ENCODE measurements around the gene MTHFD1.

DNA sequence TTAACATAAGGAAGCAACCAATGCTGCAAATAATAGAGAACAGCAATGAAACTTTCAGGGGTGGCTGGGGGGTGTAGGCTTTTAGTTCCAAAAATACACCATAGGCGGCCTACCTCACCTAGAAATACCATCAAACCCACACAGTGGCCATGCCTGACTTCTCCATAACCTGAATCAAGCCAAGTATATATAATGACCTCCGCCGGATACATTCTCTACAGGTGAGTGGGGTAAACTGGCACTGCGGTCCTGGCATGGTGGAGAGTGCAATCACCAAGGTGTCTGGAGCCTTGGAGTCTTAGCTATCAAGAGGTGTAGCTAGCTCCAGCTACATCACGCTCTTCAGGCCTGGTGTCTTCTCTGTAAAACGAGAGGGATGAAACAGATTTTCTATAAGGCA lies 114.3 kb downstream of the MTHFD1 start:
- TF ChIP-seq FOSL2 (IDR thresholded peaks at IDR 0.05; ENCODE audit: borderline replicate concordance, low read depth) = no peak
- TF ChIP-seq, protein P1, sequence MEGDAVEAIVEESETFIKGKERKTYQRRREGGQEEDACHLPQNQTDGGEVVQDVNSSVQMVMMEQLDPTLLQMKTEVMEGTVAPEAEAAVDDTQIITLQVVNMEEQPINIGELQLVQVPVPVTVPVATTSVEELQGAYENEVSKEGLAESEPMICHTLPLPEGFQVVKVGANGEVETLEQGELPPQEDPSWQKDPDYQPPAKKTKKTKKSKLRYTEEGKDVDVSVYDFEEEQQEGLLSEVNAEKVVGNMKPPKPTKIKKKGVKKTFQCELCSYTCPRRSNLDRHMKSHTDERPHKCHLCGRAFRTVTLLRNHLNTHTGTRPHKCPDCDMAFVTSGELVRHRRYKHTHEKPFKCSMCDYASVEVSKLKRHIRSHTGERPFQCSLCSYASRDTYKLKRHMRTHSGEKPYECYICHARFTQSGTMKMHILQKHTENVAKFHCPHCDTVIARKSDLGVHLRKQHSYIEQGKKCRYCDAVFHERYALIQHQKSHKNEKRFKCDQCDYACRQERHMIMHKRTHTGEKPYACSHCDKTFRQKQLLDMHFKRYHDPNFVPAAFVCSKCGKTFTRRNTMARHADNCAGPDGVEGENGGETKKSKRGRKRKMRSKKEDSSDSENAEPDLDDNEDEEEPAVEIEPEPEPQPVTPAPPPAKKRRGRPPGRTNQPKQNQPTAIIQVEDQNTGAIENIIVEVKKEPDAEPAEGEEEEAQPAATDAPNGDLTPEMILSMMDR (IDR thresholded peaks at IDR 0.05) = no peak
- TF ChIP-seq POLR2AphosphoS5 (IDR thresholded peaks at IDR 0.05; ENCODE audit: low read depth, low read length) = no peak
- TF ChIP-seq, protein P2, sequence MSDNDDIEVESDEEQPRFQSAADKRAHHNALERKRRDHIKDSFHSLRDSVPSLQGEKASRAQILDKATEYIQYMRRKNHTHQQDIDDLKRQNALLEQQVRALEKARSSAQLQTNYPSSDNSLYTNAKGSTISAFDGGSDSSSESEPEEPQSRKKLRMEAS (IDR thresholded peaks at IDR 0.05; ENCODE audit: low read depth) = no peak
- no peak for TF ChIP-seq SIN3A (IDR thresholded peaks at IDR 0.05; ENCODE audit: borderline replicate concordance, low read depth, low read length)
- no peak for TF ChIP-seq FOXM1 (IDR thresholded peaks at IDR 0.05; ENCODE audit: low read depth)
- TF ChIP-seq EP300 (IDR thresholded peaks at IDR 0.05; ENCODE audit: borderline replicate concordance in 1 of 2, low read depth in 1 of 2, low read length in 1 of 2) = no peak
- no peak for TF ChIP-seq TAF1 (IDR thresholded peaks at IDR 0.05; ENCODE audit: borderline replicate concordance, low read depth, low read length)
- TF ChIP-seq REST (IDR thresholded peaks at IDR 0.05; ENCODE audit: low read depth, low read length) = no peak
- TF ChIP-seq NFIC (IDR thresholded peaks at IDR 0.05; ENCODE audit: borderline replicate concordance) = no peak

All from SK-N-SH (cell line).